KMS-11 (cell line): ENCODE results near the gene BTBD9.

Source experiments
- H2AFZ ChIP-seq: fragments of 200-600 bp; sonication (generic); 2 replicates; pipeline ENCODE4 v1.6.1; 2016; ENCODE audit warnings: antibody characterized with exemption, mixed run types, low read depth
- H3K27ac ChIP-seq: fragments of 200-600 bp; sonication (generic); 2 replicates; pipeline ENCODE4 v1.6.1; 2016; ENCODE audit warnings: mild to moderate bottlenecking, mixed run types
- H3K27me3 ChIP-seq: fragments of 200-600 bp; sonication (generic); 2 replicates; pipeline ENCODE4 v1.6.1; 2017; ENCODE audit warnings: mild to moderate bottlenecking, low read depth, mixed run types, moderate library complexity; ENCODE audit not compliant: insufficient read depth
- H3K36me3 ChIP-seq: fragments of 200-600 bp; sonication (generic); 2 replicates; pipeline ENCODE4 v1.6.1; 2017; ENCODE audit warnings: mild to moderate bottlenecking, mixed run types; ENCODE audit not compliant: insufficient read depth
- H3K4me1 ChIP-seq: fragments of 200-600 bp; sonication (generic); 2 replicates; pipeline ENCODE4 v1.6.1; 2016; ENCODE audit warnings: mild to moderate bottlenecking, low read depth, mixed run types; ENCODE audit not compliant: poor library complexity, severe bottlenecking
- H3K4me2 ChIP-seq: fragments of 200-600 bp; sonication (generic); 2 replicates; pipeline ENCODE4 v1.7.0; 2016; ENCODE audit warnings: mild to moderate bottlenecking, mixed run types
- H3K4me3 ChIP-seq: fragments of 200-600 bp; sonication (generic); IDR thresholded peaks from 2 replicates; pipeline ENCODE4 v1.6.1; 2017; ENCODE audit warnings: low read depth, low read length, mixed read lengths; ENCODE audit not compliant: insufficient read depth
- H3K79me2 ChIP-seq: fragments of 200-600 bp; sonication (generic); 2 replicates; pipeline ENCODE4 v1.6.1; 2016; ENCODE audit warnings: low read depth, mixed run types; ENCODE audit not compliant: insufficient read depth
- H3K9ac ChIP-seq: fragments of 200-600 bp; sonication (generic); 2 replicates; pipeline ENCODE4 v1.6.1; 2016; ENCODE audit warnings: mild to moderate bottlenecking, mixed run types
- H4K20me1 ChIP-seq: fragments of 200-600 bp; sonication (generic); 2 replicates; pipeline ENCODE4 v1.6.1; 2016; ENCODE audit warnings: mild to moderate bottlenecking, mixed run types; ENCODE audit not compliant: insufficient read depth
- TF ChIP-seq, protein P1 (sequence below): fragments of 200-600 bp; sonication (generic); conservative IDR thresholded peaks from 2 replicates; pipeline ENCODE4 v1.6.1; 2017; ENCODE audit warnings: low read depth, mild to moderate bottlenecking, antibody characterized with exemption, low read length, moderate library complexity, mixed read lengths

The BTBD9 gene

GRCh38 chr6:38268342-38268741 lies 371.4 kb downstream of the BTBD9 start:
- Histone ChIP-seq H3K9ac (no peak overlapping the region), H3K4me3 (no peak overlapping the region), H3K4me1 (peaks cover 6% of the 10 kb centered on the region), H3K79me2 (no peaks in the 10 kb centered on the region), H2AFZ (no peak overlapping the region), H3K27ac (no peak overlapping the region), H3K27me3 (no peaks in the 10 kb centered on the region), H3K36me3 (no peaks in the 10 kb centered on the region), H3K4me2 (no peak overlapping the region), H4K20me1 (no peaks in the 10 kb centered on the region)
- TF ChIP-seq, protein P1, sequence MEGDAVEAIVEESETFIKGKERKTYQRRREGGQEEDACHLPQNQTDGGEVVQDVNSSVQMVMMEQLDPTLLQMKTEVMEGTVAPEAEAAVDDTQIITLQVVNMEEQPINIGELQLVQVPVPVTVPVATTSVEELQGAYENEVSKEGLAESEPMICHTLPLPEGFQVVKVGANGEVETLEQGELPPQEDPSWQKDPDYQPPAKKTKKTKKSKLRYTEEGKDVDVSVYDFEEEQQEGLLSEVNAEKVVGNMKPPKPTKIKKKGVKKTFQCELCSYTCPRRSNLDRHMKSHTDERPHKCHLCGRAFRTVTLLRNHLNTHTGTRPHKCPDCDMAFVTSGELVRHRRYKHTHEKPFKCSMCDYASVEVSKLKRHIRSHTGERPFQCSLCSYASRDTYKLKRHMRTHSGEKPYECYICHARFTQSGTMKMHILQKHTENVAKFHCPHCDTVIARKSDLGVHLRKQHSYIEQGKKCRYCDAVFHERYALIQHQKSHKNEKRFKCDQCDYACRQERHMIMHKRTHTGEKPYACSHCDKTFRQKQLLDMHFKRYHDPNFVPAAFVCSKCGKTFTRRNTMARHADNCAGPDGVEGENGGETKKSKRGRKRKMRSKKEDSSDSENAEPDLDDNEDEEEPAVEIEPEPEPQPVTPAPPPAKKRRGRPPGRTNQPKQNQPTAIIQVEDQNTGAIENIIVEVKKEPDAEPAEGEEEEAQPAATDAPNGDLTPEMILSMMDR = no peak

DNA sequence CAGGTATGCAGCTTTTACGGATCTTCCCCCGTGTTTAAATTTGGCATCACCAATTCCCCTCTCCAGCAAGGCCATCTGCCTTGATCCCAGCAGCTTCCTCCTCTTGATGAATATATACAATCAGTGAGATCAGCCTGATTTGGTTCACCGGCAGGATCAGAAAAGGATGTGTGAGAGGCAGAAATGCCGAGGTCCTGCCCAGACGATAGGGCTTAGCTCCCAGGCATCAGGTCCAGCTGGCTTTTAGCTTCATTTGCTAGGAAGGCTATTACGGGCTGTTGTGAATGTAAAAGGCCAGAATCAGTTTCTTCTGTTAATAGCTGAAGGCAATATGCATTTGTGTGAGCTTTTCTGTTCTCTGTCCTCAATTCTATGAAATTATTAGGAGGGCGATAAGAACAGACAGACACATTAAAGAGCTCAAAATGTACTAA lies 372.8 kb downstream of the BTBD9 start:
- no peak overlapping the region for H3K27ac ChIP-seq
- no peaks in the 10 kb centered on the region for H3K27me3 ChIP-seq
- H2AFZ ChIP-seq = no peak overlapping the region
- H3K4me3 ChIP-seq = no peak overlapping the region
- H3K4me1 ChIP-seq = peaks cover 6% of the 10 kb centered on the region
- H4K20me1 ChIP-seq = no peaks in the 10 kb centered on the region
- H3K36me3 ChIP-seq = no peaks in the 10 kb centered on the region
- no peak overlapping the region for H3K9ac ChIP-seq
- H3K79me2 ChIP-seq = no peaks in the 10 kb centered on the region
- TF ChIP-seq, protein P1 = no peak
- no peak overlapping the region for H3K4me2 ChIP-seq

- H3K9ac ChIP-seq = no peak overlapping the region
Measured at GRCh38 chr6:38264605-38265004, 375.1 kb downstream of the BTBD9 start.

GRCh38 chr6:38262609-38263008 lies 377.1 kb downstream of the BTBD9 start:
- H3K4me1 ChIP-seq = no peaks in the 10 kb centered on the region
- H3K79me2 ChIP-seq = no peaks in the 10 kb centered on the region
- no peaks in the 10 kb centered on the region for H4K20me1 ChIP-seq
- H3K27ac ChIP-seq = no peak overlapping the region
- no peak overlapping the region for H3K4me3 ChIP-seq
- no peak overlapping the region for H3K4me2 ChIP-seq
- H2AFZ ChIP-seq = no peak overlapping the region
- no peaks in the 10 kb centered on the region for H3K36me3 ChIP-seq
- H3K9ac ChIP-seq = no peak overlapping the region
- no peaks in the 10 kb centered on the region for H3K27me3 ChIP-seq
- TF ChIP-seq, protein P1 = no peak

More at GRCh38 chr6:38264605-38265004, 375.1 kb downstream of the BTBD9 start:
- no peaks in the 10 kb centered on the region for H3K27me3 ChIP-seq
- no peaks in the 10 kb centered on the region for H3K79me2 ChIP-seq
- no peak overlapping the region for H3K27ac ChIP-seq
- H3K4me1 ChIP-seq = no peaks in the 10 kb centered on the region
- H3K4me2 ChIP-seq = no peak overlapping the region
- H3K4me3 ChIP-seq = no peak overlapping the region
- TF ChIP-seq, protein P1 = no peak
- H3K36me3 ChIP-seq = no peaks in the 10 kb centered on the region
- no peak overlapping the region for H2AFZ ChIP-seq
- H4K20me1 ChIP-seq = no peaks in the 10 kb centered on the region

GRCh38 chr6:38262026-38262425 lies 377.7 kb downstream of the BTBD9 start:
- Histone ChIP-seq H3K9ac (no peak overlapping the region), H3K36me3 (no peaks in the 10 kb centered on the region), H3K27ac (no peak overlapping the region), H3K4me1 (no peaks in the 10 kb centered on the region), H3K4me2 (no peak overlapping the region), H3K4me3 (no peak overlapping the region), H2AFZ (no peak overlapping the region), H3K27me3 (no peaks in the 10 kb centered on the region), H3K79me2 (no peaks in the 10 kb centered on the region), H4K20me1 (no peaks in the 10 kb centered on the region)
- TF ChIP-seq, protein P1 = no peak
